Activated T-cell treated with anti-CD3 and anti-CD28 coated beads, Interleukin-2, amount 50 U/mL, for 24 hours (primary cell): ENCODE results near the gene TRABD2B.

Source experiments
- DNase-seq: peaks from one replicate; pipeline ENCODE4 v3.0.0-alpha.2; 2020
- H3K27ac Mint-ChIP-seq: 2 replicates; pipeline ENCODE4 v1.8.0; 2020; ENCODE audit warnings: mild to moderate bottlenecking, mixed read lengths
- H3K27me3 Mint-ChIP-seq: 2 replicates; pipeline ENCODE4 v1.8.0; 2020; ENCODE audit warnings: mixed read lengths
- H3K36me3 Mint-ChIP-seq: 2 replicates; pipeline ENCODE4 v1.8.0; 2020; ENCODE audit warnings: low read depth, mixed read lengths
- H3K4me1 Mint-ChIP-seq: 2 replicates; pipeline ENCODE4 v1.8.0; 2020; ENCODE audit warnings: low read depth, mixed read lengths
- H3K4me3 Mint-ChIP-seq: 2 replicates; pipeline ENCODE4 v1.8.0; 2020; ENCODE audit warnings: mild to moderate bottlenecking, moderate library complexity, mixed read lengths
- H3K9me3 Mint-ChIP-seq: 2 replicates; pipeline ENCODE4 v1.8.0; 2020; ENCODE audit warnings: mixed read lengths

Gene TRABD2B

DNA sequence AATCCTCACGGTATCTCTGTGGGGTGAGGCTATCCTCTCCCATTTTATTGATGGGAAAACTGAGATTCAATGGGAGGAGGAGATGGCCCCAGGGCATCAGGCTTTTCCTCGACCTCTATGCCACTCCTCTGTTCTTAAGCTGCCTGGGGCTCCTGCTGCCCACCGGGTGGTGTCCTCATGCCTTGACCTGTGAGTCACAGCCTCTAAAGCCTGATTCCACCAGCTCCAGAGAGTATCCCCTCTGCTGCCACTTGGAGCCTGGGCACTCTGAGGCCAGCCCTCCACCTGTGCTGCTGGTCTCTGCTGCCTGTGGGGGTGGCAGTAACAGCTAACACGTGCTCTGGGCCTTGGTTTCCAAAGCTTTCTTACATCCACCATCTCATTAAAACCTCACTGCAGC lies 241.2 kb downstream of the TRABD2B start:
- no peak overlapping the region for H3K27ac Mint-ChIP-seq

GRCh38 chr1:47755101-47755990 lies 241.8 kb downstream of the TRABD2B start:
- Mint-ChIP-seq H3K9me3 (no peaks in the 10 kb centered on the region), H3K27ac (no peak overlapping the region), H3K36me3 (no peaks in the 10 kb centered on the region), H3K4me3 (no peak overlapping the region), H3K4me1 (no peaks in the 10 kb centered on the region), H3K27me3 (peaks cover 14% of the 10 kb centered on the region)
- peak; percentile 66 for DNase-seq

More for the DNA sequence above, 241.2 kb downstream of the TRABD2B start:
- H3K36me3 Mint-ChIP-seq, result no peaks in the 10 kb centered on the region
- H3K4me1 Mint-ChIP-seq, result no peaks in the 10 kb centered on the region
- DNase-seq, result no peak
- H3K9me3 Mint-ChIP-seq, result no peaks in the 10 kb centered on the region
- peaks cover 14% of the 10 kb centered on the region for H3K27me3 Mint-ChIP-seq
- no peak overlapping the region for H3K4me3 Mint-ChIP-seq

DNA sequence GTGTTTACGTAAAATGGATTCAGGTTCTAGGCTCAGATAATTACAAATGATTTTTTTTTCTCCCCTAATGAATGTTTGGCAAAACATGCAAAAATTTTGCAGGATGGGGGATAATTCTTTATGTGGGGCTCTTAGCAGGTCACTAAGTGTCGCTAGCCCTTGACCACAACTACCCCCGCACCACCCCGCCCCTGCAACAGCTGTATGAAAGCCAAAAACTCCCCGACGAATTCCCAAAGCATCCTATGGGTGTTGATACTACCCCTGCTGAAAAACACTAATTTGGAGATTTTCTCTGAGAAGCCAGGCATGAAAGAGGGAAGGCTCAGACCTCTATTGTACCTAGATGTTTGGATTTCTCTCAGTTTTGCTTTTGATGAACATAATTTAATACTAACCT lies 243.0 kb downstream of the TRABD2B start:
- no peak overlapping the region for H3K27ac Mint-ChIP-seq
- no peak overlapping the region for H3K4me3 Mint-ChIP-seq
- peaks cover 14% of the 10 kb centered on the region for H3K27me3 Mint-ChIP-seq
- H3K36me3 Mint-ChIP-seq, result no peaks in the 10 kb centered on the region
- no peaks in the 10 kb centered on the region for H3K4me1 Mint-ChIP-seq
- DNase-seq, result no peak
- no peaks in the 10 kb centered on the region for H3K9me3 Mint-ChIP-seq

DNA sequence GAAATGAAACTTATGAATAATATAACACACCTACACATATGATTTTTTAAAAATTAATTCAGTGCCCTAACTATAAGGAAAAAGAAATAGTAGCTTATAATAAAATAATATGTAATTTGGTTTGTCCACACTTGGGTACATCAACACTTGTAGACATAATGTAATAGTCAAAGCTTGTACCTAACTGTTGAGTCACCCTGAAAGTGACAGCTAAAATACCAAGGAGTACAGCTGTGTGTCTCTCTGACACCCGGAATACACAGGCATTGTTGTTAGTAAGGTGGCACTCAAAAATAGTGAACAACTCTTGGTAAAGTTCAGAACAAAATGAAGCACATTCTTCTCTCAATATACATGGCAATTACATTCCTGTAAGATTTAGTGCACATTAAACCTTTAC lies 243.4 kb downstream of the TRABD2B start:
- H3K9me3 Mint-ChIP-seq, result no peaks in the 10 kb centered on the region
- H3K27me3 Mint-ChIP-seq, result peaks cover 14% of the 10 kb centered on the region
- H3K4me3 Mint-ChIP-seq, result no peak overlapping the region
- DNase-seq, result no peak
- H3K27ac Mint-ChIP-seq, result no peak overlapping the region
- no peaks in the 10 kb centered on the region for H3K4me1 Mint-ChIP-seq
- H3K36me3 Mint-ChIP-seq, result no peaks in the 10 kb centered on the region

DNA sequence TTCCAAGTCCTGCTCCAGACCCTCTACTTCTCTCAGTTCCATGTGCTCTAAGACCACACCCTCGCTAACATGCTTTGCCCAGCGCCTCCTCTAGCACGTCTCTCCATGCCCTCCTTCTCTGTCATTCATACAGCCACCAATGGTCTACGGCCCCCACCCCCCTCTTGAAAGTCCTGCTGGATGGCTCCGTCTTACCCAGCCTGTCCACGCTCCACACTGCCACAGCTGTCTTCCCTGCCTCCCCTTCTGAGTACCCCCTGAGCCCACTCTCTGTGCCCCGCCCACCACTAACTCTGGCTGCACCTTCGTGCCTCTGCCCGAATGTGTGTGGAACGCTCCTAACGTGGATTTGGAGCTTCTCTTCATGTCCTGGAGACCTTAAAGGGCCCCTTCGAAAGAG lies 244.6 kb downstream of the TRABD2B start:
- Mint-ChIP-seq H3K27me3 (peaks cover 14% of the 10 kb centered on the region), H3K36me3 (no peaks in the 10 kb centered on the region), H3K4me3 (no peak overlapping the region), H3K4me1 (no peaks in the 10 kb centered on the region), H3K27ac (no peak overlapping the region), H3K9me3 (no peaks in the 10 kb centered on the region)
- DNase-seq, result no peak

- no peaks in the 10 kb centered on the region for H3K4me1 Mint-ChIP-seq
- H3K9me3 Mint-ChIP-seq, result no peaks in the 10 kb centered on the region
- H3K36me3 Mint-ChIP-seq, result no peaks in the 10 kb centered on the region
- no peak for DNase-seq
- peaks cover 14% of the 10 kb centered on the region for H3K27me3 Mint-ChIP-seq
- H3K4me3 Mint-ChIP-seq, result no peak overlapping the region
- H3K27ac Mint-ChIP-seq, result no peak overlapping the region
Measured at GRCh38 chr1:47751996-47752451, 245.2 kb downstream of the TRABD2B start.

- Mint-ChIP-seq H3K4me3 (no peak overlapping the region), H3K27me3 (peaks cover 14% of the 10 kb centered on the region), H3K27ac (no peak overlapping the region), H3K4me1 (no peaks in the 10 kb centered on the region), H3K9me3 (no peaks in the 10 kb centered on the region), H3K36me3 (no peaks in the 10 kb centered on the region)
- no peak for DNase-seq
Measured at GRCh38 chr1:47751193-47751592, 246.0 kb downstream of the TRABD2B start.

DNA sequence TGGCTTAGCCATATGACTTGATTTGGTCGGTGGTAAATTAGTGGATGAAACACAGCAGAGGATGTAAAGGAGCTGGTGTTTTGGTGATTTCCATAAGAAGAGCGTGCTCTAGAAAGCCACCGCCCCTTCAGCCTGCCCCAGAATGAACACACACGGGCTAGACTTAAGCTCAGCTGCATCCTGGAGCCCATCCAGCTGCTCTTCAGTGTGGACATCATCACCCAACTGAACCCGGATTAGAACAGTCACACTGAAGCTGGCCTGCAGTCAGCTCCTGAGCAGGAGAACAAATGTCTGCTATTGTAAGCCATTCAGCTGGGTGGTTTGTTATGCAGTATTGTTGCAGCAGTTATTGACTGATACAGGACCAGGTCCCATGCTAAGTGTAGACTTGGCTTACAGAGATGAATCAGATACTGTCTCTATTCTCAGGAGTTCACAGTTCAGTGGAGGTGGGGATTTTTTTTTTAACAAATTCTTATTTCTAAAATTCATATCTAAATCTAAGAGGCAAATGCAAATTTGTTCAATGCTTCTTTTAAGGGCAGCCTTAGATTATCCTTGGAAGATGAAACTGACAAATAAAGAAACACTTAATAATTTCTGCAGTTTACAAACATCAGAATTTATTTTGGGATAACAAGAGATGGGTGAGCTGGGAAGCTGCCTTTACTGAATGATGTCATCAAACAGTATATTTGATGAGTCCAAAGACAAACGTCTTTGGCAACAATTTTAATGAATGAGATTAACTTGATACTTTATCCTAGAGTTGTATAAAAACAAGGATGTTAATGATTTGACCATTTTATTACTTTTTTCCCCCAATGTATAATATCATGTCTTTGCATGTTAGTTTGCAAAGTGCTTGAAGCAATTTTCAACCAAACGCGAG lies 251.2 kb downstream of the TRABD2B start:
- no peak overlapping the region for H3K4me3 Mint-ChIP-seq
- peaks cover 10% of the 10 kb centered on the region for H3K9me3 Mint-ChIP-seq
- H3K4me1 Mint-ChIP-seq, result no peaks in the 10 kb centered on the region
- H3K27me3 Mint-ChIP-seq, result peaks cover 19% of the 10 kb centered on the region
- H3K27ac Mint-ChIP-seq, result no peak overlapping the region
- DNase-seq, result no peak
- H3K36me3 Mint-ChIP-seq, result no peaks in the 10 kb centered on the region

- Mint-ChIP-seq H3K27ac (no peak overlapping the region), H3K4me3 (no peak overlapping the region), H3K27me3 (peaks cover 41% of the 10 kb centered on the region), H3K4me1 (no peaks in the 10 kb centered on the region), H3K9me3 (peaks cover 12% of the 10 kb centered on the region), H3K36me3 (no peaks in the 10 kb centered on the region)
- DNase-seq, result no peak
Measured at GRCh38 chr1:47742890-47743760, 254.1 kb downstream of the TRABD2B start.

DNA sequence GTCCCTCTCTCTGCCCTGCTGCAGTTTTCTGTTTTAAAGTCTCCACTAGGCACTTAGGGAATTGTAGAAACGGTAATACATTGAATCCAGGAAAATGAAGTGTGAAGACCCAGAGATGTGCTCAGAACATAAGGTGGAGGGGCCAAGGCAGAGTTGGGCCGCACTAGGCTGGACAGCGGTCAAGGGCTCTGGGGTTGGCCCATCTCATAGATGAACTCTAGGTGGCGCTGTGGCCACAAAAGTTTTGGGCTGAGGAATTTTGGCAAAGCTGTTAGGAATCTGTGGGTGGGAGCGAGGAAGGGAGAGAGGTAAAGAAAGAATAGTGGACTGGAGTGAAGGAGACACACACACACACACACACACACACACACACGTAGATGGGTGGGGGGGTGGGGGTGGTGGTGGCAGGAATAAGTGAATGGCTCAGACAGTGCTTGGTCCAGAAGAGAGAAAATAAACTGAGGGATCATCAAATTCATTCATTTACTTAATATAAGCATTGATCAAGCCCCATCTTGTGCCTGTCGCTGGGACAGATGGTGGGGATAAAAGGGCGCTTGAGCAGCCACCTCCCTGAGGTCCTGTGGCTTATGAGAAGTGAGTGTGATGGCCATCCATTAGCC lies 258.5 kb downstream of the TRABD2B start:
- peaks cover 12% of the 10 kb centered on the region for H3K9me3 Mint-ChIP-seq
- peaks cover 52% of the 10 kb centered on the region for H3K27me3 Mint-ChIP-seq
- H3K36me3 Mint-ChIP-seq, result no peaks in the 10 kb centered on the region
- no peak for DNase-seq
- no peaks in the 10 kb centered on the region for H3K4me1 Mint-ChIP-seq
- H3K4me3 Mint-ChIP-seq, result no peak overlapping the region
- H3K27ac Mint-ChIP-seq, result no peak overlapping the region

DNA sequence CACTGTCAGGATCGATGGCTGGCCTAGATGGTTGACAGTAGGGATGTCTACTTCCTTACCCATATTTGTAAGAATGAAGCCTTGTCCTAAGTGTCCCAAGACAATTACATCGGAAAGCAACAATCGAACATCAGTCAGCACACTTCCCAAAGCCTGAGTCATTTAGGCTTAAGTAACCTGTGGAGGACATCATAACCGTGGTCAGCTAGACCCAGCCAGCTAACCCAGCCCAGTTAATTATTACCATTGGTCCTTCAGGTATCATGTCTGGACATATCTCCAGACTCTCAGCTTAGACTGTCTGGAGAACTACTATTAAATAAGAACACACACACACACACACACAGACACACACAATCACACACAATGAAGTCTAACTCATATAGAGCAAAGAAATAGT lies 264.7 kb downstream of the TRABD2B start:
- peaks cover 41% of the 10 kb centered on the region for H3K27me3 Mint-ChIP-seq
- DNase-seq, result no peak
- no peak overlapping the region for H3K27ac Mint-ChIP-seq
- no peaks in the 10 kb centered on the region for H3K36me3 Mint-ChIP-seq
- no peaks in the 10 kb centered on the region for H3K9me3 Mint-ChIP-seq
- H3K4me3 Mint-ChIP-seq, result no peak overlapping the region
- peaks cover 5% of the 10 kb centered on the region for H3K4me1 Mint-ChIP-seq

DNA sequence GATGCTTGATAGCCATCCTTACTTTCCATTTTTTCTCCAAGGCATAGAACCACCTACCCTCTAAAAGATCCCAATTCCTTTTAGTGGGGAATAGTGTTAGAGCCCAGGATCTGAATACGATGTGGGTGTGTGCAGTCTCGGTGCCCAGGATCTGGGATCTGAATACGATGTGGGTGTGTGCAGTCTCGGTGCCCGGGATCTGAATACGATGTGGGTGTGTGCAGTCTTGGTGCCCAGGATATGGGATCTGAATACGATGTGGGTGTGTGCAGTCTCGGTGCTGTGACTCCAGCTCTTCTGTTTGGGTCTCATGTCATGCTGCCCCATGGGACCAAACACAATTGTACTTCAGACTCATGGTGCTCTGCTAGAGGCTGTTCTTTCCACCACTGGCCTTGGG lies 265.5 kb downstream of the TRABD2B start:
- Mint-ChIP-seq H3K9me3 (no peaks in the 10 kb centered on the region), H3K27ac (no peak overlapping the region), H3K36me3 (no peaks in the 10 kb centered on the region), H3K27me3 (peaks cover 40% of the 10 kb centered on the region), H3K4me3 (no peak overlapping the region), H3K4me1 (peaks cover 5% of the 10 kb centered on the region)
- no peak for DNase-seq

DNA sequence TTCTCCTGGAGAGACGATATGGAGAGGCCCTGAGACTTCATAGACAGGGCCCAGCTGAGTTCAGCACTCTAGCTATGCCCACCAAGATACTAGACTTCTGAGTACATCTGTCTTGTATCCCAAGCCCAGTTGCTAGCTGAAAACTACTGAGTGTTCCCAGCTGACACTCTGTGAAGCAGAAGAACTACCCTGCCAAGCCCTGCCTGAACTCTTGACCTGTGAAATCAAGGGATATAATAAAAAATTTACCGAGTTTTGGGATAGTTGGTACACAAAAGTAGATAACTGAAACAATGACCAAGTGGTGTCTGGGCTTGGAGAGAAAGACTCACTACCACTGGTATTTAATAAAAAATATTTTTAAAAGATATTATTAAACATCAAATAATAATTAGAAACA lies 267.5 kb downstream of the TRABD2B start:
- H3K4me1 Mint-ChIP-seq, result peaks cover 17% of the 10 kb centered on the region
- no peak overlapping the region for H3K4me3 Mint-ChIP-seq
- no peaks in the 10 kb centered on the region for H3K9me3 Mint-ChIP-seq
- H3K27ac Mint-ChIP-seq, result no peak overlapping the region
- H3K36me3 Mint-ChIP-seq, result no peaks in the 10 kb centered on the region
- no peak for DNase-seq
- peaks cover 42% of the 10 kb centered on the region for H3K27me3 Mint-ChIP-seq

DNA sequence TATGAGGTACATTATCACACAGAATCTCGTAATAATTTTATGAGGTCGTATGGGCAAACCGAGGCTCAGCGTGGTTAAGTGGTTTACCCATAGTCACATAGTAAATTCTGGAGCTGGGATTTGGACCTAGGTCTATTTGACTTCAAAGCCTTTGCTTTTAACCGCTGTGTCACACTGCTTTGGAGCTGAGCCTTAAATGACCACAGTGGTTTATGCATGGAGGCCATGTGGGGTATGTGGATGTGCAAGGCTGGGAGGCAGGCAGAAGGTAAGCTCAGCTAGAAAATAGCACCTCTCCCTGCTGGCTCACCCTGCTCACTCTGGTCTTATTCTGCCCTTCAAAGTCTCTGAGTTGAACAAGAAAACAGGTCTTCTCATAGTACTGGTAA lies 269.5 kb downstream of the TRABD2B start:
- Mint-ChIP-seq H3K4me3 (no peak overlapping the region), H3K9me3 (no peaks in the 10 kb centered on the region), H3K4me1 (peaks cover 17% of the 10 kb centered on the region), H3K27ac (no peak overlapping the region), H3K27me3 (peaks cover 61% of the 10 kb centered on the region), H3K36me3 (no peaks in the 10 kb centered on the region)
- DNase-seq, result no peak
